ENCODE results near the gene ZNF75A. TPM values are rescaled to one million over a fixed set of nuclear protein-coding genes. Genes with fewer than 3 reads are reported as not detected.

ZNF75A gene
- total and polyA plus RNA-seq, 2 of the 4 experiments (the other 2 are of a cell fraction) = 14.6 to 15.4 TPM

DNA sequence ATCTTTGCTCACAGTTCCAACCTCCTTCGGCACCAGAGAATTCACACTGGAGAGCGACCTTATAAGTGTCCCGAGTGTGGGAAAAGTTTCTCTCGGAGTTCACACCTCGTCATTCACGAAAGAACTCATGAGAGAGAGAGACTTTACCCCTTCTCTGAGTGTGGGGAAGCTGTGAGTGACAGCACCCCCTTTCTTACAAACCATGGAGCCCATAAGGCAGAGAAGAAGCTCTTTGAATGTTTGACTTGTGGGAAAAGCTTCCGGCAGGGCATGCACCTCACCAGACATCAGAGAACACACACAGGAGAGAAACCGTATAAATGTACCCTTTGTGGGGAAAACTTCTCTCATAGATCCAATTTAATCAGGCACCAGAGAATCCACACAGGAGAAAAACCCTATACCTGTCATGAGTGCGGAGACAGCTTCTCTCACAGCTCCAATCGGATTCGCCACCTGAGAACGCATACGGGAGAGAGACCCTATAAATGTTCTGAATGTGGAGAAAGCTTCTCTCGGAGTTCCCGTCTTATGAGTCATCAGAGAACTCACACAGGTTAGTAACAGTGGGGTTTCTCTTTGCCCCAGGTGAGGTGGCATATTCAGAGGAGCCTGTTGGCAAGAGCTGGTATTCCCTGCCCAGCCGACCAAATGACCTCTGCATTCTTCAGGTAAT is 15.2 kb upstream of the ZNF75A start:
- POLR2A ChIA-PET (ENCODE audit: unreplicated experiment) = no interaction called here
- H2AFZ ChIP-seq (replicated peaks; ENCODE audit: low read length, poor library complexity) = no peak overlapping the region
- H3K14ac ChIP-seq (replicated peaks; ENCODE audit: low read depth, low read length) = no peak overlapping the region
- H3K4ac ChIP-seq (ENCODE audit: low read depth, low read length) = no peak overlapping the region
- no peak overlapping the region for H2AK5ac ChIP-seq (ENCODE audit: low read depth, low read length)
- no peak overlapping the region for H3K9ac ChIP-seq (ENCODE audit: low read depth, low read length)
- no peak overlapping the region for H3K56ac ChIP-seq (ENCODE audit: extremely low read depth, insufficient read depth, low read length)
- dilution Hi-C loops (cut with HindIII; ENCODE audit: low sequenced_read_pairs, unreplicated experiment) = no loop called here
- TF ChIP-seq MAFK (IDR thresholded peaks at IDR 0.05; ENCODE audit: low read depth, low read length) = no peak
- TF ChIP-seq NFE2L2 (IDR thresholded peaks at IDR 0.05; ENCODE audit: low read depth, low read length) = no peak
- TF ChIP-seq, protein P1, sequence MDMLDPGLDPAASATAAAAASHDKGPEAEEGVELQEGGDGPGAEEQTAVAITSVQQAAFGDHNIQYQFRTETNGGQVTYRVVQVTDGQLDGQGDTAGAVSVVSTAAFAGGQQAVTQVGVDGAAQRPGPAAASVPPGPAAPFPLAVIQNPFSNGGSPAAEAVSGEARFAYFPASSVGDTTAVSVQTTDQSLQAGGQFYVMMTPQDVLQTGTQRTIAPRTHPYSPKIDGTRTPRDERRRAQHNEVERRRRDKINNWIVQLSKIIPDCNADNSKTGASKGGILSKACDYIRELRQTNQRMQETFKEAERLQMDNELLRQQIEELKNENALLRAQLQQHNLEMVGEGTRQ (IDR thresholded peaks at IDR 0.05; ENCODE audit: low read depth, low read length) = no peak
- TF ChIP-seq CHD1 (IDR thresholded peaks at IDR 0.05; ENCODE audit: low read depth, low read length) = no peak
- TF ChIP-seq, protein P2, sequence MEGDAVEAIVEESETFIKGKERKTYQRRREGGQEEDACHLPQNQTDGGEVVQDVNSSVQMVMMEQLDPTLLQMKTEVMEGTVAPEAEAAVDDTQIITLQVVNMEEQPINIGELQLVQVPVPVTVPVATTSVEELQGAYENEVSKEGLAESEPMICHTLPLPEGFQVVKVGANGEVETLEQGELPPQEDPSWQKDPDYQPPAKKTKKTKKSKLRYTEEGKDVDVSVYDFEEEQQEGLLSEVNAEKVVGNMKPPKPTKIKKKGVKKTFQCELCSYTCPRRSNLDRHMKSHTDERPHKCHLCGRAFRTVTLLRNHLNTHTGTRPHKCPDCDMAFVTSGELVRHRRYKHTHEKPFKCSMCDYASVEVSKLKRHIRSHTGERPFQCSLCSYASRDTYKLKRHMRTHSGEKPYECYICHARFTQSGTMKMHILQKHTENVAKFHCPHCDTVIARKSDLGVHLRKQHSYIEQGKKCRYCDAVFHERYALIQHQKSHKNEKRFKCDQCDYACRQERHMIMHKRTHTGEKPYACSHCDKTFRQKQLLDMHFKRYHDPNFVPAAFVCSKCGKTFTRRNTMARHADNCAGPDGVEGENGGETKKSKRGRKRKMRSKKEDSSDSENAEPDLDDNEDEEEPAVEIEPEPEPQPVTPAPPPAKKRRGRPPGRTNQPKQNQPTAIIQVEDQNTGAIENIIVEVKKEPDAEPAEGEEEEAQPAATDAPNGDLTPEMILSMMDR (conservative IDR thresholded peaks at IDR 0.05; ENCODE audit: low read depth, low read length) = no peak
- no peak for TF ChIP-seq CEBPB (IDR thresholded peaks at IDR 0.05; ENCODE audit: low read depth, low read length)
- no peak for TF ChIP-seq RAD21 (IDR thresholded peaks at IDR 0.05; ENCODE audit: low read length)
- no peak for TF ChIP-seq RCOR1 (IDR thresholded peaks at IDR 0.05; ENCODE audit: insufficient replicate concordance, low read length)
- no peak for TF ChIP-seq SMC3 (IDR thresholded peaks at IDR 0.05; ENCODE audit: low read depth, low read length)
- TF ChIP-seq BHLHE40 (IDR thresholded peaks at IDR 0.05; ENCODE audit: low read depth, low read length) = no peak
- no peak for TF ChIP-seq POLR2A (IDR thresholded peaks at IDR 0.05; ENCODE audit: low read depth, low read length)
- no peak for TF ChIP-seq MAZ (IDR thresholded peaks at IDR 0.05; ENCODE audit: borderline replicate concordance, low read depth, low read length)
- TF ChIP-seq RFX5 (IDR thresholded peaks at IDR 0.05; ENCODE audit: low read depth, low read length) = no peak
- no peak for TF ChIP-seq MXI1 (IDR thresholded peaks at IDR 0.05; ENCODE audit: borderline replicate concordance, low read depth, low read length)
- peaks cover 13% of the 10 kb centered on the region for H4K20me1 ChIP-seq (ENCODE audit: insufficient read depth, low read length)
- in situ Hi-C loops (cut with MboI; ENCODE audit: low sequenced_read_pairs) = no loop called here
- DNase-seq (no peak), ATAC-seq (ENCODE audit: low read depth) (no peak)
- no peak overlapping the region for H3K4me3 ChIP-seq (ENCODE audit: insufficient read depth, low read depth, low read length)
- H3K27me3 ChIP-seq (ENCODE audit: control insufficient read depth, insufficient read depth, low read length) = no peaks in the 10 kb centered on the region
- CTCF ChIA-PET = no interaction called here
- no peak overlapping the region for H3K4me2 ChIP-seq (ENCODE audit: low read depth, low read length)
- H3K9me1 ChIP-seq (ENCODE audit: insufficient read depth, low read length) = no peaks in the 10 kb centered on the region
- no peak overlapping the region for H2BK20ac ChIP-seq (ENCODE audit: low read depth, low read length)
- H2AK9ac ChIP-seq (replicated peaks; ENCODE audit: low read depth, low read length, poor library complexity) = no peak overlapping the region
- H3K4me1 ChIP-seq (ENCODE audit: control insufficient read depth, insufficient read depth, low read length) = peaks cover under 1% of the 10 kb centered on the region; the same call in 1 of the 2 replicates
- H3K27ac ChIP-seq (ENCODE audit: insufficient read depth, low read length) = no peak overlapping the region
- no peak overlapping the region for H4K91ac ChIP-seq (ENCODE audit: insufficient read depth, low read depth, low read length)
- peaks cover 63% of the 10 kb centered on the region for H3K9me3 ChIP-seq (ENCODE audit: control insufficient read depth, insufficient read depth, low read length)
- H4K8ac ChIP-seq (ENCODE audit: low read depth in 2 of 2, low read length in 2 of 2) = no peak overlapping the region
- WGBS, 2 experiments (ENCODE audit: extremely low coverage in 2 of 2, insufficient read length in 1 of 2) = no CpG with 5 or more reads among the region's 16 CpGs
- no peak overlapping the region for H2BK5ac ChIP-seq (ENCODE audit: low read depth, low read length, poor library complexity, severe bottlenecking)
- no peak overlapping the region for H2BK15ac ChIP-seq (ENCODE audit: low read depth, low read length)
- no peak overlapping the region for H3K18ac ChIP-seq (ENCODE audit: low read depth, low read length)
- intact Hi-C loops (cut with micrococcal nuclease) = loop anchor here (10.0 kb wide), 1 partner anchor 215 kb away; the partner anchor contains the start of gene CLUAP1
- BruUV-seq (replicated peaks) = no TSS peak
- peaks cover 63% of the 10 kb centered on the region for H3K36me3 ChIP-seq (ENCODE audit: control insufficient read depth, insufficient read depth, low read length)
- peaks cover 49 to 76% of the 10 kb centered on the region in 2 experiments for H3K79me1 ChIP-seq (ENCODE audit: low read depth in 1 of 2, low read length in 2 of 2)
- H3K23ac ChIP-seq (ENCODE audit: low read depth, low read length) = no peak overlapping the region
- no peak overlapping the region for H4K5ac ChIP-seq (ENCODE audit: low read depth, low read length)
- no peak overlapping the region for H2BK120ac ChIP-seq (ENCODE audit: low read depth, low read length)

Measured in IMR-90 (cell line).